ENCODE measurements around the gene SHC3. TPM values are rescaled to one million over a fixed set of nuclear protein-coding genes. Genes with fewer than 3 reads are reported as not detected.

Gene SHC3
- total RNA-seq, 1 donor from 2014 or later, result 0.85 TPM

GRCh38 chr9:88986776-88987175 is 191.8 kb downstream of the SHC3 start:
- Histone ChIP-seq H3K9me3 (no peaks in the 10 kb centered on the region), H3K4me3 (no peak overlapping the region), H3K27me3 (no peaks in the 10 kb centered on the region), H3K4me1 (no peaks in the 10 kb centered on the region), H3K36me3 (no peaks in the 10 kb centered on the region), H3K27ac (no peak overlapping the region)
- TF ChIP-seq CTCF (IDR thresholded peaks at IDR 0.05), result no peak
- peak in 1 of 2 donors; percentile 30 for DNase-seq (ENCODE audit: low spot score in 2 of 2)
- intact Hi-C loops (cut with DNase I), result loop anchor here (10.0 kb wide), 1 partner anchor 1262 kb away; the partner anchor contains the start of gene CTSL

GRCh38 chr9:88985616-88986015 is 193.0 kb downstream of the SHC3 start:
- intact Hi-C loops (cut with DNase I), result loop anchor here (10.0 kb wide), 1 partner anchor 1261 kb away; the partner anchor contains the start of gene CTSL
- TF ChIP-seq CTCF (IDR thresholded peaks at IDR 0.05), result no peak
- H3K27me3 ChIP-seq, result no peaks in the 10 kb centered on the region

GRCh38 chr9:88984543-88984883 is 194.1 kb downstream of the SHC3 start:
- H3K36me3 ChIP-seq, result no peaks in the 10 kb centered on the region
- H3K27ac ChIP-seq, result no peak overlapping the region
- no peaks in the 10 kb centered on the region for H3K27me3 ChIP-seq
- intact Hi-C loops (cut with DNase I), result loop anchor here (10.0 kb wide), 1 partner anchor 1260 kb away; the partner anchor contains the start of gene CTSL
- no peak overlapping the region for H3K4me3 ChIP-seq
- no peak for TF ChIP-seq CTCF (IDR thresholded peaks at IDR 0.05)
- H3K4me1 ChIP-seq, result no peaks in the 10 kb centered on the region
- H3K9me3 ChIP-seq, result no peaks in the 10 kb centered on the region
- peak in 1 of 2 donors; percentile 25 for DNase-seq (ENCODE audit: low spot score in 2 of 2)

More at GRCh38 chr9:88985616-88986015, 193.0 kb downstream of the SHC3 start:
- no peaks in the 10 kb centered on the region for H3K9me3 ChIP-seq
- DNase-seq (ENCODE audit: low spot score in 2 of 2), result peak in 1 of 2 donors; percentile 30
- H3K27ac ChIP-seq, result no peak overlapping the region
- H3K36me3 ChIP-seq, result no peaks in the 10 kb centered on the region
- no peaks in the 10 kb centered on the region for H3K4me1 ChIP-seq
- H3K4me3 ChIP-seq, result no peak overlapping the region

GRCh38 chr9:88983865-88984542 is 194.6 kb downstream of the SHC3 start:
- H3K27me3 ChIP-seq, result no peaks in the 10 kb centered on the region
- TF ChIP-seq CTCF (IDR thresholded peaks at IDR 0.05), result no peak
- peak in 1 of 2 donors; percentile 31 for DNase-seq (ENCODE audit: low spot score in 2 of 2)
- intact Hi-C loops (cut with DNase I), result loop anchor here (10.0 kb wide), 1 partner anchor 1259 kb away; the partner anchor contains the start of gene CTSL
- H3K4me3 ChIP-seq, result no peak overlapping the region
- no peaks in the 10 kb centered on the region for H3K9me3 ChIP-seq
- H3K36me3 ChIP-seq, result no peaks in the 10 kb centered on the region
- H3K27ac ChIP-seq, result no peak overlapping the region
- no peaks in the 10 kb centered on the region for H3K4me1 ChIP-seq

GRCh38 chr9:88980740-88981203 is 197.8 kb downstream of the SHC3 start:
- H3K36me3 ChIP-seq, result no peaks in the 10 kb centered on the region
- no peak overlapping the region for H3K4me3 ChIP-seq
- no peaks in the 10 kb centered on the region for H3K9me3 ChIP-seq
- peak overlapping the region; percentile 49 to 53 for H3K27ac ChIP-seq
- TF ChIP-seq CTCF (IDR thresholded peaks at IDR 0.05), result no peak
- H3K27me3 ChIP-seq, result no peaks in the 10 kb centered on the region
- DNase-seq (ENCODE audit: low spot score in 2 of 2), result peak in 1 of 2 donors; percentile 64
- H3K4me1 ChIP-seq, result no peaks in the 10 kb centered on the region
- intact Hi-C loops (cut with DNase I), result loop anchor here (1.0 to 10.0 kb wide), 2 partner anchors 20 to 1256 kb away; partner anchors contain the start of gene CTSL

Data from ascending aorta (tissue), 2 donors.